ENCODE data around the gene NDRG4. TPM values are rescaled to one million over a fixed set of nuclear protein-coding genes. Genes with fewer than 3 reads are reported as not detected.

The NDRG4 gene
- total RNA-seq, 1 donor from 2014 or later, result 38.3 TPM

GRCh38 chr16:58543685-58544084 is 43.7 kb downstream of the NDRG4 start:
- no peak for DNase-seq (ENCODE audit: low read depth, low spot score)

- no peak for DNase-seq (ENCODE audit: low read depth, low spot score)
Observed at GRCh38 chr16:58548378-58548777, 48.4 kb downstream of the NDRG4 start.

GRCh38 chr16:58551496-58551895 is 51.6 kb downstream of the NDRG4 start:
- DNase-seq (ENCODE audit: low read depth, low spot score), result no peak

GRCh38 chr16:58556678-58557077 is 56.7 kb downstream of the NDRG4 start:
- no peak for DNase-seq (ENCODE audit: low read depth, low spot score)

Other genes with a start within 250 kb of the NDRG4 start
- not detected in 2 replicates for gene PRSS54, start 205.1 kb upstream of the NDRG4 start, total RNA-seq
- gene GINS3, start 107.7 kb upstream of the NDRG4 start, total RNA-seq, result 13.8 and 13.9 TPM in 2 replicates
- gene SETD6, start 15.4 kb downstream of the NDRG4 start, total RNA-seq, result 9.8 and 11.0 TPM in 2 replicates
- gene CNOT1, start 129.7 kb downstream of the NDRG4 start, total RNA-seq, result 152 and 157 TPM in 2 replicates
- 25.1 and 28.3 TPM in 2 replicates for gene SLC38A7, start 184.6 kb downstream of the NDRG4 start, total RNA-seq
- 81.7 and 89.5 TPM in 2 replicates for gene GOT2, start 234.2 kb downstream of the NDRG4 start, total RNA-seq